H4 (cell line): ENCODE measurements around the gene ZBTB12. TPM values are rescaled to one million over a fixed set of nuclear protein-coding genes. Genes with fewer than 3 reads are reported as not detected.
A peak's percentile ranks its signal among the peaks of the same experiment; 100 is the strongest.
"Not testable (repeated sequence)": the region's sequence is repeated elsewhere in the genome, so short reads cannot be mapped to it uniquely, and the experiment has no call there.

Source experiments
- DNase-seq: peaks from one replicate; pipeline ENCODE4 v3.0.0-alpha.2; 2015; ENCODE audit warnings: low spot score
- total RNA-seq: library from RNA; depleted of rRNA; stranded (reverse); fragments of >200 nt; shearing (Covaris generic); gene quantifications from 2 replicates; pipeline ENCODE4 v1.2.3, GENCODE V29; 2014; rRNA removed

ZBTB12 gene, protein sequence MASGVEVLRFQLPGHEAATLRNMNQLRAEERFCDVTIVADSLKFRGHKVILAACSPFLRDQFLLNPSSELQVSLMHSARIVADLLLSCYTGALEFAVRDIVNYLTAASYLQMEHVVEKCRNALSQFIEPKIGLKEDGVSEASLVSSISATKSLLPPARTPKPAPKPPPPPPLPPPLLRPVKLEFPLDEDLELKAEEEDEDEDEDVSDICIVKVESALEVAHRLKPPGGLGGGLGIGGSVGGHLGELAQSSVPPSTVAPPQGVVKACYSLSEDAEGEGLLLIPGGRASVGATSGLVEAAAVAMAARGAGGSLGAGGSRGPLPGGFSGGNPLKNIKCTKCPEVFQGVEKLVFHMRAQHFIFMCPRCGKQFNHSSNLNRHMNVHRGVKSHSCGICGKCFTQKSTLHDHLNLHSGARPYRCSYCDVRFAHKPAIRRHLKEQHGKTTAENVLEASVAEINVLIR
- total RNA-seq = 0.62 and 0.70 TPM in 2 replicates

DNA sequence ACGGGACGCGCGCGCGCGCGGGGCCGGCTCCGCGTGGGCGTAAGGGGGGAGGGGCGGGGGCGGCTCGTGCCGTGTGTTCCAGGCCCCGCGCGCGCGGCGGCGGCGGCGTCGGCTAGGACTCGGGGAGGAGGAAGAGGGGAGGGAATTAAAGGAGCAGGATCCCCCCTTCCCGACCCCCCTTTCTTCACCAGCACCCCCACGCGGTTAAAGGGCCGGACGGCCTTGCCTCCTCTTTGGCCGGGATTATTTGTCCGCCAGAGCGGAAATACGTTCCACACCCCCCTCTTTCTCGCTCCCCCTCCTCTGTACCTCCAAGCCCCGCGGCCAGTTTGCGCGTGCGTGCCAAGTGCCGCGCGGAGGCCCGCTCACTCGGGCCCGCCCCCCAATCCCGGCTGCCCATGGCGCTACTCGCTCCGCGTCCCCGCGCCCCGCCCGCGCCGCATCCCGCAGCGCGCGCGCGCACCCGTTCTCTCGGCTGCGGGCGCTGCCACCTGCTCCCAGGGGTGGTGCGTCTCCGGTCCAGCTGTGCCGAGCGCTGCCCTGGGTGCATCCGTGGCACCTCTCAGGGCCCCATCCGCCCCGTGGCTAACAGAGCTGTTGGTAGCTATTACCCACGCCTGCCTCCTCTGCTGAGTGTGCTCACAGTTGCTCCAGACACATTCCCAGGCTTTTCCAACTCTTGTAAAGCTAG lies at the start of gene ZBTB12:
Gene ZBTB12 (minus strand): TSS at position 134 of the 691 bp plus-strand sequence. CDS start 781 bp downstream, outside the sequence.
- peak; percentile 92 for DNase-seq

DNA sequence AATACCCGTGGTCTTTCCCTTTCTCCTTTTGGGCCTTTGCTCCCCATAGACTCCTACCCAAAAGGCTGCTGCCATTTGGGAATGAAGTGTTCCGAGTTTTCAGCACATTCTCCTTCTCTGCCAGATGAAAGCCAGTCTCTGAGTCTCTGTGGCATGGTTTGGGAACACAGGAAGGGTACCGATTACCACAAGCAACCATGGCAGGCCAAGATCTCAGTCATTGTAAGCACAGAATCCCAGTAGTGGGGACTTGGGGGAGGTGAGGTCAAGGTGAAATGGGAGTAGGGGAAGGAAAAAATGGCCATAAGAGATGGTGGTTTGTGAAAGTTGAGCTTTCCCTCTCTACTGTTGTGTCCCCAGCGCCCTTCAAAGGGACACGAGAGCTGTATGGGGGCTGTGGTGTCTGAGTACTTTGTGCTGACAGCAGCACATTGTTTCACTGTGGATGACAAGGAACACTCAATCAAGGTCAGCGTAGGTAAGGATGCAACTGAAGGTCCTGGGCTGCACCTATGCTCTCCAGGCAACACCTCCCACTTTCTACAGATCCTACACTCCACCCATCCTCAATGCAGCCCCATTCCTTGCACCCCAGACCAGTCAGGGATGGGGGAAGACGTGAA lies 48.2 kb upstream of the ZBTB12 start:
- DNase-seq = no peak

DNA sequence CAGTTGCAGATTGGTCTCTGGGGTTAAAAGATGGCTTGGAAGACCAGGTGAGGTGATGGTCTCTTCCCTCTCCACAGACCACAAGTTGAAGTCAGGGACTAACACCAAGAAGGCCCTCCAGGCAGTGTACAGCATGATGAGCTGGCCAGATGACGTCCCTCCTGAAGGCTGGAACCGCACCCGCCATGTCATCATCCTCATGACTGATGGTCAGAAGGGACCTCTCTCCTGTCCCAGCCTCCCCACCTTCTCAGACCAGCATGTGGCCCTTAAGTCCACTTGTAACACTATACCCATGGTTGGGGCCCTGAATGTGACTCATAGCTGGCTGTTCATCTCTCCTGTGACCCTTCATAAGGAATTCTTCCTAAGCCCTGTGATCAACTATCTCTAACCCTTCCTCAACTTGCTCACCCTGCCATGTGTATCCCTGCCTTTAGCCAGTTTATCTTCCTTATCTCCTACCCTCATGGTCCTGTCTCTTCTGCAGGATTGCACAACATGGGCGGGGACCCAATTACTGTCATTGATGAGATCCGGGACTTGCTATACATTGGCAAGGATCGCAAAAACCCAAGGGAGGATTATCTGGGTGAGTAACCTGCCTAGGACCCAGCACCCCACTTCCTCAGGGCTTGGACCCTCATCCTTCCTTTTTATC lies 47.0 kb upstream of the ZBTB12 start:
- no peak for DNase-seq

DNA sequence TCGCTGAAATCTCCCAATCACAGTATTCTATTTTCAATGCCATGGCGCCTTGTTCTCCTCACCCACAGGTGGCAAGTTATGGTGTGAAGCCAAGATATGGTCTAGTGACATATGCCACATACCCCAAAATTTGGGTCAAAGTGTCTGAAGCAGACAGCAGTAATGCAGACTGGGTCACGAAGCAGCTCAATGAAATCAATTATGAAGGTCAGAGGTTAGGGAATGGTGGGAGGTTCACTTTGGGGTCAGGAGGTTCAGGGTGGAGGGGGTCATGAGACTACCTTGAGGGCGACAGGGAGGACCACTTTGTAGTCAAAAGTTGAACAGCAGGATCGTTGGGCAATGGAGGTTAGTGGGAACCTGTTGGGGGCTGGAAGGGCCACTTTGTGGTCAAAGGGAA lies 46.4 kb upstream of the ZBTB12 start:
- no peak for DNase-seq

DNA sequence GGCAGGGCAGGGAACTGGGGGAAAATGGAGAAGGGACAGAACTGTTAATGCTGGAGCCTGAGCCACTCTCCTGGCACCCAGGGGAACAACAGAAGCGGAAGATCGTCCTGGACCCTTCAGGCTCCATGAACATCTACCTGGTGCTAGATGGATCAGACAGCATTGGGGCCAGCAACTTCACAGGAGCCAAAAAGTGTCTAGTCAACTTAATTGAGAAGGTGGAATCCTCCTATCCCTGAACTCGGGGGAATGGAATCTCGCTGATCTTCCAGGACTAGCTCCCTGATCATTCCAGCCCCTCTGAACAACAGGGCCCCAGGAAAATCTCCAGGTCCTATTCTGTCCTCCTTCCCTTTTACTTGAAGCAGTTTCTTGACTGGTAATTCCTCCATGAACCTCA lies 46.0 kb upstream of the ZBTB12 start:
- no peak for DNase-seq

DNA sequence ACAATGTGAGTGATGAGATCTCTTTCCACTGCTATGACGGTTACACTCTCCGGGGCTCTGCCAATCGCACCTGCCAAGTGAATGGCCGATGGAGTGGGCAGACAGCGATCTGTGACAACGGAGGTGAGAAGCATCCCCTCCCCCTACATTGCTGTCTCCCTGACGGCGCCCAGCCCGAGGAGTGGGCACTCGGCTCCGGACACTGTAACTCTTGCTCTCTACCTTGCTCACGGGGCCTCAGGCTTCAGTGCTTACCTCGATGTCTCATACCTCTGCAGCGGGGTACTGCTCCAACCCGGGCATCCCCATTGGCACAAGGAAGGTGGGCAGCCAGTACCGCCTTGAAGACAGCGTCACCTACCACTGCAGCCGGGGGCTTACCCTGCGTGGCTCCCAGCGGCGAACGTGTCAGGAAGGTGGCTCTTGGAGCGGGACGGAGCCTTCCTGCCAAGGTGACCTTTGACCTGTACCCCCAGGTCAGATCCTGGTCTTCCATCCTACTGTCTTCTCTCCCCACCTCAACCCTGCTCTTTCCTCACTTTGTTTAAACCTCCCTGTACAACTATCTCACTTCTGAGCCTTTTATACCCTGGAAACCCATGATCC lies 45.3 kb upstream of the ZBTB12 start:
- no peak for DNase-seq

DNA sequence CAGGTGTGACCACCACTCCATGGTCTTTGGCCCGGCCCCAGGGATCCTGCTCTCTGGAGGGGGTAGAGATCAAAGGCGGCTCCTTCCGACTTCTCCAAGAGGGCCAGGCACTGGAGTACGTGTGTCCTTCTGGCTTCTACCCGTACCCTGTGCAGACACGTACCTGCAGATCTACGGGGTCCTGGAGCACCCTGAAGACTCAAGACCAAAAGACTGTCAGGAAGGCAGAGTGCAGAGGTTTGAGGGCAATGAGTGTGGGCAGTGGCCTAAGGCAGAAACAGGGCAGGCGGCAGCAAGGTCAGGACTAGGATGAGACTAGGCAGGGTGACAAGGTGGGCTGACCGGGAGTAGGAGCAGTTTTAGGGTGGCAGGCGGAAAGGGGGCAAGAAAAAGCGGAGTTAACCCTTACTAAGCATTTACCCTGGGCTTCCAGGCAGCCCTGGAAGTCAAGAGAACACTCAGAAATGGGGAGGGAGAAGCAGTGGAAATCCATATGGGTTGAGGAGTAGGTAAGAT lies 44.5 kb upstream of the ZBTB12 start:
- no peak for DNase-seq

DNA sequence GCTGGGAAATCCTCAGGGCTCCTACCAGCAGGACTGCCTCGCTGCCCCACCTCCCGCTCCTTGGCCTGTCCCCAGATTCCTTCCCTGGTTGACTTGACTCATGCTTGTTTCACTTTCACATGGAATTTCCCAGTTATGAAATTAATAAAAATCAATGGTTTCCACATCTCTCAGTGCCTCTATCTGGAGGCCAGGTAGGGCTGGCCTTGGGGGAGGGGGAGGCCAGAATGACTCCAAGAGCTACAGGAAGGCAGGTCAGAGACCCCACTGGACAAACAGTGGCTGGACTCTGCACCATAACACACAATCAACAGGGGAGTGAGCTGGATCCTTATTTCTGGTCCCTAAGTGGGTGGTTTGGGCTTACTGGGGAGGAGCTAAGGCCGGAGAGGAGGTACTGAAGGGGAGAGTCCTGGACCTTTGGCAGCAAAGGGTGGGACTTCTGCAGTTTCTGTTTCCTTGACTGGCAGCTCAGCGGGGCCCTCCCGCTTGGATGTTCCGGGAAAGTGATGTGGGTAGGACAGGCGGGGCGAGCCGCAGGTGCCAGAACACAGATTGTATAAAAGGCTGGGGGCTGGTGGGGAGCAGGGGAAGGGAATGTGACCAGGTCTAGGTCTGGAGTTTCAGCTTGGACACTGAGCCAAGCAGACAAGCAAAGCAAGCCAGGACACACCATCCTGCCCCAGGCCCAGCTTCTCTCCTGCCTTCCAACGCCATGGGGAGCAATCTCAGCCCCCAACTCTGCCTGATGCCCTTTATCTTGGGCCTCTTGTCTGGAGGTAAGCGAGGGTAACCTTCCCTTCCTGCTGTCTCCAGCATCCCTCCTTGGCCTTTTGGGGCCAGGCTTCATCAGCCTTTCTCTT lies 43.9 kb upstream of the ZBTB12 start, which contains the start of gene CFB:
Gene CFB (plus strand): TSS at position 589 of the 863 bp plus-strand sequence. CDS start 127 bp downstream, at position 716.
- peak; percentile 77 for DNase-seq

DNA sequence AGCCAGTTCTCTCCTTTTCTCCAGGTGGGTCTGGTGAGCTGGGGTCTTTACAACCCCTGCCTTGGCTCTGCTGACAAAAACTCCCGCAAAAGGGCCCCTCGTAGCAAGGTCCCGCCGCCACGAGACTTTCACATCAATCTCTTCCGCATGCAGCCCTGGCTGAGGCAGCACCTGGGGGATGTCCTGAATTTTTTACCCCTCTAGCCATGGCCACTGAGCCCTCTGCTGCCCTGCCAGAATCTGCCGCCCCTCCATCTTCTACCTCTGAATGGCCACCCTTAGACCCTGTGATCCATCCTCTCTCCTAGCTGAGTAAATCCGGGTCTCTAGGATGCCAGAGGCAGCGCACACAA lies 43.2 kb upstream of the ZBTB12 start:
- DNase-seq = no peak

DNA sequence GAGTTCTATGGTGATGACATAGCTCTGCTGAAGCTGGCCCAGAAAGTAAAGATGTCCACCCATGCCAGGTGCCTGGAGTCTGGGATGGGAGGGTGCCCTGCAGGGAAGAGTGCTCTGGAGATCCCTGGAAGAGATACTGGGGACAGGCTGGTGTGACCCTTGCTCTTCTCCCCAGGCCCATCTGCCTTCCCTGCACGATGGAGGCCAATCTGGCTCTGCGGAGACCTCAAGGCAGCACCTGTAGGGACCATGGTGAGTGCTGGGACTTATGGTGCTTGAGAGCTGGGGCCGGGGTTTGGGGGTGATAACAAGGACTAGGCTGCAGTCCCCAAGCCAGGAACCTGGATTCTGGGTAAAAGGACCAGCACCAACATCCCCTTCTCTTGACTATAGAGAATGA lies 41.9 kb upstream of the ZBTB12 start:
- DNase-seq = no peak

DNA sequence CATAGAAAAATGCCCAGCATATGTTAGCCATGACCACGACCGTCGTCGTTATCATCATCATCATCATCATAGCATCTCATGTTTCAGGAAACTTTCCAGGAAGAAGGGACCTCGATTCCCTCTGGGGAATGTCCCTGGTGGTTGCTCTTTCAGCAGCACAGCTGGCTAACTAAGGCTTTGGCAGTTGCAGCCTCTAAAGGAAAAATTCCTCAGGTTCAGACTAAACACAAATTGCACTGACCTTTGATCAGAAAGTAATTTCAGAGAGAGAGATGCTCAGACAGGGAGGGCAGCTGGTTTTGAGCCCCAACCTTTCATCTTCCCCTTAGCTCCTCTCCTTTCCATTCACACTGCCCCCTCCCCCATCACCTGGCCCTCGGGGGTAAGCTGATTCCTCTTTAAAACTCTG lies 38.4 kb upstream of the ZBTB12 start:
- peak; percentile 48 for DNase-seq

DNA sequence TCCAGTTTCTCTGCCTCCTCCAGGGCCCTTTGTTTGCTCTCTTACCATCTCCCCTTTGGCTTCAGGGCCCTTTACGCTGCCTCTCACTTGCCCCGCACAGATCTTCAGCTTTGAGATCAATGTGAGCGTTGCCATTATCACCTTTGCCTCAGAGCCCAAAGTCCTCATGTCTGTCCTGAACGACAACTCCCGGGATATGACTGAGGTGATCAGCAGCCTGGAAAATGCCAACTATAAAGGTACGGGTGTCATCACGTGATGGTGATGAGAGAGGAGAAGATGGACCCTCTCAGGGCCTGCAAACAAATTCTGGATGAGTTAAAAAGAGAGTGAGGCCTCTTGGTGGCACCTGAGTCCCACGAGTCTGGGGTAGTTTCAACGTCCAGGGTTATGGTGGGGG lies 33.9 kb upstream of the ZBTB12 start:
- DNase-seq = no peak

DNA sequence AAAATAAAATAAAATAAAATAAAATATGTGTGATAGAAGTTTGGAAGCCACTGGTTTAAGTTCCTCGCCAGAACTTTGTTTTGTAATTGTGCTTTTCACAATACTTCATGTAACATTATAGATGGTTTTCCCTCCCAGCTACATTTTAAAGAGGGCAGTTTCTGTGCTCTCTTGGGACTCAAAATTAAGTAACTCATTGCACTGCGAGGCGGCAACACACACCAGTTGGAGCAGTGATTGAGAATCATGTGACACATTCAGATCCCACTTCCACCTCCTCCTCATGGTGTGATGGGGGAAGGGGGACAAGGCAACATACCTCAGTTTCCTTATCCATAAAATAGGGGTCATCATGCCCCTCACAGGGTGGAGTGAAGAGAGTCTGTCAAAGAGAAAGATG lies 33.1 kb upstream of the ZBTB12 start:
- DNase-seq = no peak

DNA sequence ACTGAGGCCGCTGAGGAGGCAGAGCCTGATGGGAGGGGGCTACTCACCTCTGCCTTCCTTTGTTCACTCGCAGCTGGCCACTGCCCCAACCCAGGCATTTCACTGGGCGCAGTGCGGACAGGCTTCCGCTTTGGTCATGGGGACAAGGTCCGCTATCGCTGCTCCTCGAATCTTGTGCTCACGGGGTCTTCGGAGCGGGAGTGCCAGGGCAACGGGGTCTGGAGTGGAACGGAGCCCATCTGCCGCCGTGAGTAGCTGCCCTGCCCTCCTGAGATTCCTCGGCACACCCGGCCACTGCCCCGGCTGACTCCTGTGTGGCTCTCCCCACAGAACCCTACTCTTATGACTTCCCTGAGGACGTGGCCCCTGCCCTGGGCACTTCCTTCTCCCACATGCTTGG lies 31.7 kb upstream of the ZBTB12 start:
- no peak for DNase-seq

DNA sequence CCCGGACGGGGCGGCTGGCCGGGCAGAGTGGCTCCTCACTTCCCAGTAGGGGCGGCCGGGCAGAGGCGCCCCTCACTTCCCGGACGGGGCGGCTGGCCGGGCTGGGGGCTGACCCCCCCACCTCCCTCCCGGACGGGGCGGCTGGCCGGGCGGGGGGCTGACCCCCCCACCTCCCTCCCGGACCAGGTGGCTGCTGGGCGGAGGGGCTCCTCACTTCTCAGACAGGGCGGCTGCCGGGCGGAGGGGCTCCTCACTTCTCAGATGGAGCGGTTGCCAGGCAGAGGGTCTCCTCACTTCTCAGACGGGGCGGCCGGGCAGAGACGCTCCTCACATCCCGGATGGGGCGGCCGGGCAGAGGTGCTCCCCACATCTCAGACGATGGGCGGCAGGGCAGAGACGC lies 30.3 kb upstream of the ZBTB12 start:
- DNase-seq = not testable (repeated sequence)

DNA sequence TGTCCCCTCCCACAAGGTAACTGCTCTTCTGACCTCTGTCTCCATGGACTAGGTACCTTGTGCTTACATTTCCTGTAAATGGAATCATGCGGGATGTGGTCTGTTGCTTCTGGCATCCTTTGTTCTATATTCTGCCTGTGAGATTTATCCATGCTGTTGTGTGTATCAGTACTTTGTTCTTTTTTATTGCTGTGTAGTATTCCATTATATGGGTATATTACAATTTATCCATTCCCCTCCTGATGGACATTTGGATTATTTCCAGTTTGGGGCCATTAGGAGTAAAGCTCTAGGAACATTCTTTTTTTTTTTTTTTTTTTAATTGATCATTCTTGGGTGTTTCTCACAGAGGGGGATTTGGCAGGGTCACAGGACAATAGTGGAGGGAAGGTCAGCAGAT lies 29.1 kb upstream of the ZBTB12 start:
- DNase-seq = no peak

DNA sequence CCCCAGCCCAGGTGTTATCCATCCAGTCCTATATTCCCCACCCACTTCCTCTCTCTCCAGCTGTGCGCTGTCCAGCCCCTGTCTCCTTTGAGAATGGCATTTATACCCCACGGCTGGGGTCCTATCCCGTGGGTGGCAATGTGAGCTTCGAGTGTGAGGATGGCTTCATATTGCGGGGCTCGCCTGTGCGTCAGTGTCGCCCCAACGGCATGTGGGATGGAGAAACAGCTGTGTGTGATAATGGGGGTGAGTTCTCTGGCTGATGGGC lies 26.7 kb upstream of the ZBTB12 start:
- DNase-seq = no peak

DNA sequence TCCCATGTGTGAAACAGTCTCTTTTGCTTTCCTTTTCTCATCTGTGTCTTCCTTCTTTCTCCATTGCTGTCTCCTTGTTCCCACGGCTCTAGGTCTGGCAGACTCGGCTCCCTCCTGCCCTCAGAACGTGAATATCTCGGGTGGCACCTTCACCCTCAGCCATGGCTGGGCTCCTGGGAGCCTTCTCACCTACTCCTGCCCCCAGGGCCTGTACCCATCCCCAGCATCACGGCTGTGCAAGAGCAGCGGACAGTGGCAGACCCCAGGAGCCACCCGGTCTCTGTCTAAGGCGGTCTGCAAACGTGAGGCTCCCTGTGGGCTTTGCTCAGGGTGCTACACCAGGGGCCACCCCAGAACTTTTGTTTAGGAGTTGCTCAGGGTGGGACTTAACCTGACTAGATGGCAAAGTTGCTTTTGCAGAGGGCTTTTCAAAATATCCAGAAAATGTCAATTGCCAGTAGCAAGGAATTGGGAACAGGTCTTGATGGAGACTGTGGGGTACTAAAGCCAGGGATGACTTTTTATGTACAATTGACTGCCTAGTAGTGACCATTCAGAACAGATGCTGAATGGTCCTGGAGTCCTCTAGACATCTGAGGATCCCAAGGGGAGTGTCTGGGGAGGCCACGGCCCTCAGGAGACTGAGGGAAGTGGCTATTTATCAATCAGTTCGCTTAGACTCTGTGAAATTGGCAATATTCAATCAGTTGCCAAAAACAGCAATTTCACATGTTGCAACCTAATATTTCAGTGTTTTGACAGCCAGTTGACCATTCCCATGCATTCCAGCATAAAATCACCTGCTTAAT lies 26.2 kb upstream of the ZBTB12 start:
- DNase-seq = no peak

DNA sequence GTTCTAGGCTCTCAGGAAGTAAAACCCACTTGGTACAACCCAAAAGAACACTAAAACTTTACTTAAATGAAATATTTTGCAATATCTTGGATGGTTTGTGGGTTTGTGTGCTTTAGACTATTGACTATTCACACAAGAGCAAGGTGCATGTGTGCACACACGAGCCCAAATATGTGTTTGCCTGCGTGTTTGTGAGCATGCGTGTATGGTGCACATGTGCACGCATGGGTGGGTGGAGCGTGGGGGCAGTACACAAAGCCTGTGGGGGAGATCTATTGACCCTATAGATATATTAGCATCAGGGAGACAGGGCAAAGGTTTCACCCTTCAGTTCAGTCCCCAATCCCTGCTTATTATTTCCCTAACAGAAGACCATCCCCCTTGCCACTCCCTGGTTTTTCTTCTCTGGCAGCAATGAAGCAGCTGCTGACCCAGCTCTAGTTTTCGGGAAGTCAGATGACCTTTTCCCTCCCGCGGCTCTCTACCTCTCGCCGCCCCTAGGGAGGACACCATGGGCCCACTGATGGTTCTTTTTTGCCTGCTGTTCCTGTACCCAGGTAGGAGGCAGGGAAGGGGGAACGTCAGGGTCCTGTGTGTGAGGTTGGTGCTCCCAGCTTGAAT lies 25.5 kb upstream of the ZBTB12 start, which contains the start of gene C2:
Gene C2 (plus strand): TSS at position 476 of the 621 bp plus-strand sequence. CDS start 36 bp downstream, at position 512.
- DNase-seq = no peak
